ENCODE measurements around the gene RAB5IF. TPM values are rescaled to one million over a fixed set of nuclear protein-coding genes. Genes with fewer than 3 reads are reported as not detected.

Gene RAB5IF
- total and polyA plus RNA-seq, 2 of the 13 experiments (the other 11 are each of a cell fraction or from before 2014, with no cell fraction given), result 261 to 305 TPM

DNA sequence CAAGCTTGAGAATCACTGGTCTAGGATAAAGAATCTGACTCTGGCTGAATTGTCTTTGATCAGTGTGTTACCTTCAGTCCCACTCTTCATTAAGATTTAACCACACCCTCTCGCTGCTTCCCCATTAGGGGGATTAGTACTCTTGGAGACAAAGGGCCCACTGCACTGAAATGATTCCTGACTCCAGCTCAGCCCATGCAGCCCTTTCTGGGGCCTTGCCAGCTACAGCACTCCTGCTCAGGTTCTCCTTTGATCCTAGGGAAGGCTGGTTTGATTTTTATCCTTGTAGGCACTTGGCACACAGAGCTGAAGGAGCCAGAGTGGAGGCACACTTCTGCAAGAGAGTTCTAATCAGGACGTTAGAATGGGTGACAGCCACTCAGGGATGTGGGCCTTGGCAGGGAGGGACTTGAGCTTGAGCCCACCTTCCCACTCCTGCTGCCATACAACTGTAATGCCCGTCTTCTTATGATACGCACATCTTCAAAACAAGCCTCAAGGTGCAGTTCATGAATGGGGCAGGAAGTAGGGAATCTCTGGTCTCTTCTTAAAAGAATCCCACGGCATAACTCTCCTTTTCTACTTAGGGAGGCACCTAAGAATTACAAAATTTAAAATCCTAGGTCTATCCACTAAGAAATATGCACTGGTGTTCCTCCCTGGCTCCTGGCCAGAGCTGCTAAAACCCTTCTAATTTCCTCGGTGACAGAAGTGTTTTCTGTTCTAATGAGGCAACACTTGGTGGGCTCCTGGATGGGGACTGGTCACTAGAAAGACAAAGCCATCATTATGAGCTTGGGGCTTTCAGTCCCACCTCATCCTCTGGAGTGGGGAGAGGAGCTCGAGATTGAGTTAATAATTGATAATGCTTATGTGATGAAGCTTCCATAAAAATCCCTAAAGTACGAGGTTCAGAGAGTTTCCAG is 41.9 kb downstream of the RAB5IF start (continued):
- TF ChIP-seq ARID4A (CRISPR knock-in tag; IDR thresholded peaks at IDR 0.05; ENCODE audit: borderline replicate concordance), result no peak; the same call in none of the 2 replicates
- TF ChIP-seq SSRP1 (CRISPR knock-in tag; IDR thresholded peaks at IDR 0.05), result peak; percentile 67; the same call in 1 of the 2 replicates
- no peak for TF ChIP-seq NFKB2 (CRISPR knock-in tag; IDR thresholded peaks at IDR 0.05; ENCODE audit: borderline replicate concordance)
- TF ChIP-seq ZNF792 (CRISPR knock-in tag; IDR thresholded peaks at IDR 0.05), result peak; percentile 34; the same call in 1 of the 2 replicates
- TF ChIP-seq MTERF4 (CRISPR knock-in tag; IDR thresholded peaks at IDR 0.05), result peak; percentile 87
- no peak for TF ChIP-seq ZNF225 (CRISPR knock-in tag; IDR thresholded peaks at IDR 0.05)
- no peak for TF ChIP-seq FOXP1 (IDR thresholded peaks at IDR 0.05)
- peak; percentile 20; the same call in 1 of the 2 replicates for TF ChIP-seq FOXP1 (CRISPR knock-in tag; IDR thresholded peaks at IDR 0.05)
- TF ChIP-seq SCMH1 (CRISPR knock-in tag; IDR thresholded peaks at IDR 0.05; ENCODE audit: borderline replicate concordance), result no peak
- peak; percentile 69; the same call in 1 of the 2 replicates for TF ChIP-seq SOX5 (CRISPR knock-in tag; IDR thresholded peaks at IDR 0.05; ENCODE audit: borderline replicate concordance)
- TF ChIP-seq SUZ12 (IDR thresholded peaks at IDR 0.05; ENCODE audit: low read depth, low read length), result no peak
- TF ChIP-seq ZNF205 (CRISPR knock-in tag; IDR thresholded peaks at IDR 0.05), result peak; percentile 51; the same call in 1 of the 2 replicates
- 0 out of 2 replicates have a peak, but pooled peaks have one; percentile 18 for TF ChIP-seq BRD4 (CRISPR knock-in tag; IDR thresholded peaks at IDR 0.05)
- 0 out of 2 replicates have a peak, but pooled peaks have one; percentile 31 for TF ChIP-seq CBFB (CRISPR knock-in tag; IDR thresholded peaks at IDR 0.05)
- TF ChIP-seq PCBP2 (optimal IDR thresholded peaks at IDR 0.05; ENCODE audit: low read depth, low read length, poor library complexity, severe bottlenecking), result no peak
- 0 out of 2 replicates have a peak, but pooled peaks have one; percentile 18 for TF ChIP-seq SP5 (CRISPR knock-in tag; IDR thresholded peaks at IDR 0.05; ENCODE audit: borderline replicate concordance, low read depth)
- TF ChIP-seq NFE2L1 (CRISPR knock-in tag; IDR thresholded peaks at IDR 0.05; ENCODE audit: borderline replicate concordance), result no peak
- no peak for TF ChIP-seq ZBTB37 (CRISPR knock-in tag; IDR thresholded peaks at IDR 0.05)
- TF ChIP-seq CC2D1A (CRISPR knock-in tag; IDR thresholded peaks at IDR 0.05), result 0 out of 2 replicates have a peak, but pooled peaks have one; percentile 64
- TF ChIP-seq ZNF274 (CRISPR knock-in tag; IDR thresholded peaks at IDR 0.05), result 0 out of 2 replicates have a peak, but pooled peaks have one; percentile 29
- no peak; the same call in 1 of the 2 replicates for TF ChIP-seq ZNF709 (CRISPR knock-in tag; IDR thresholded peaks at IDR 0.05)
- TF ChIP-seq MLLT10 (CRISPR knock-in tag; IDR thresholded peaks at IDR 0.05), result no peak

Data from HepG2 (cell line).